ENCODE measurements around the gene DNM1. TPM values are rescaled to one million over a fixed set of nuclear protein-coding genes. Genes with fewer than 3 reads are reported as not detected.

DNM1 gene
- total RNA-seq, 4 donors from 2014 or later = 14.5 to 85.8 (median 54.4) TPM

- Histone ChIP-seq H3K9me3 (no peaks in the 10 kb centered on the region), H3K36me3 (peaks cover 0 to 1% (median 0%) of the 10 kb centered on the region in 3 donors), H3K4me3 (peak overlapping the region in 1 of 4 donors; percentile 81), H3K27me3 (no peaks in the 10 kb centered on the region), H3K27ac (peak overlapping the region in 3 of 4 donors; percentile 83 to 88 (median 83)), H3K4me1 (peaks cover 0 to 16% (median 12%) of the 10 kb centered on the region in 4 donors)
- no peak for DNase-seq
- TF ChIP-seq POLR2A (IDR thresholded peaks at IDR 0.05) = no peak
- TF ChIP-seq, protein P1, sequence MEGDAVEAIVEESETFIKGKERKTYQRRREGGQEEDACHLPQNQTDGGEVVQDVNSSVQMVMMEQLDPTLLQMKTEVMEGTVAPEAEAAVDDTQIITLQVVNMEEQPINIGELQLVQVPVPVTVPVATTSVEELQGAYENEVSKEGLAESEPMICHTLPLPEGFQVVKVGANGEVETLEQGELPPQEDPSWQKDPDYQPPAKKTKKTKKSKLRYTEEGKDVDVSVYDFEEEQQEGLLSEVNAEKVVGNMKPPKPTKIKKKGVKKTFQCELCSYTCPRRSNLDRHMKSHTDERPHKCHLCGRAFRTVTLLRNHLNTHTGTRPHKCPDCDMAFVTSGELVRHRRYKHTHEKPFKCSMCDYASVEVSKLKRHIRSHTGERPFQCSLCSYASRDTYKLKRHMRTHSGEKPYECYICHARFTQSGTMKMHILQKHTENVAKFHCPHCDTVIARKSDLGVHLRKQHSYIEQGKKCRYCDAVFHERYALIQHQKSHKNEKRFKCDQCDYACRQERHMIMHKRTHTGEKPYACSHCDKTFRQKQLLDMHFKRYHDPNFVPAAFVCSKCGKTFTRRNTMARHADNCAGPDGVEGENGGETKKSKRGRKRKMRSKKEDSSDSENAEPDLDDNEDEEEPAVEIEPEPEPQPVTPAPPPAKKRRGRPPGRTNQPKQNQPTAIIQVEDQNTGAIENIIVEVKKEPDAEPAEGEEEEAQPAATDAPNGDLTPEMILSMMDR (IDR thresholded peaks at IDR 0.05) = no peak
These were observed 9.6 kb upstream of the DNM1 start for GRCh38 chr9:128193469-128194096.

DNA sequence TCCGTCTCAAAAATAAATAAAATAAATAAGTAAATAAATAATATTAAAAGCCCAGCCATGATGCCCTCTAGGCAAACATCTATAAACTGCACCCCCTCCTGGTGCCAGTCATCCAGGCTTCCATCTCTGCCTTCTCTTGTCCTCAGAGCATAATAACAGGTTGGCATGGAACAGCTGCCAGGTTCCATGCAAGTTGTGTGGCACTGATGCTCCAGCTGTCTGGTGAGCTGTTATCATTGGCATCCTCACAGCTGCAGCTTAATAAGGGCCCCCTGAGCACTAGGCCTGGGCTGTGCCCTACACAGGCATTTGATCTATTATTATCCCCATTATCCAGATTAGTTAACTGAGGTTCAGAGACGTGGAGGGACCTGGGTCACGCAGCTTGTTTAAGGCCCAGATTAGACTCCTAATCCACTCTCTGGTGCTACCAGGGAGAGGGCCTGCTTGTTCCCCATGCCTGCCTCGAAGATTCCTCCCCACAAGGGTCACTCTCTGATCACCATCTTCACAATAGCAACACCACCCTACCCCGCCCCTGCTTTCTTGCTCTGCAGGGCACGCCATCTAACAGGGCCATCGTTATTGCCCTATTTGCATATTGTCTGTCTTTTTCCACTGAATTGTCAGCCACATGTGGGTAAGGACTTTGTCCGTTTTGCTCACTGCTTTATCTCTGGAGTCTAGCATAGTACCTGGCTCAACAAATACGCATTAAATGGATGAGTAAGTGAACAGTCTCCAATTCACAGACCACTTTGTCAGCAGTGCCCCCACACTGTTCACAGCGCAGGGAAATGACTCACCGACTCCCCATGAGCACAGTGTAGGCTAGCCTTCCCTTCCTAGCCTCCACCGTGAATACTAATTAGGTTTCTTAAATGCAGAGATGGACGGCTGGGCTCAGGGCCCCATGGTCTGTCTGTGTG is 1.5 kb upstream of the DNM1 start:
- H3K27me3 ChIP-seq = no peaks in the 10 kb centered on the region
- DNase-seq = no peak
- H3K9me3 ChIP-seq = no peaks in the 10 kb centered on the region
- H3K4me3 ChIP-seq = no peak overlapping the region
- no peaks in the 10 kb centered on the region for H3K36me3 ChIP-seq
- H3K4me1 ChIP-seq = peaks cover 0 to 17% (median 9%) of the 10 kb centered on the region in 4 donors
- TF ChIP-seq POLR2A (IDR thresholded peaks at IDR 0.05) = no peak
- TF ChIP-seq, protein P1 (IDR thresholded peaks at IDR 0.05) = no peak
- no peak overlapping the region for H3K27ac ChIP-seq

DNA sequence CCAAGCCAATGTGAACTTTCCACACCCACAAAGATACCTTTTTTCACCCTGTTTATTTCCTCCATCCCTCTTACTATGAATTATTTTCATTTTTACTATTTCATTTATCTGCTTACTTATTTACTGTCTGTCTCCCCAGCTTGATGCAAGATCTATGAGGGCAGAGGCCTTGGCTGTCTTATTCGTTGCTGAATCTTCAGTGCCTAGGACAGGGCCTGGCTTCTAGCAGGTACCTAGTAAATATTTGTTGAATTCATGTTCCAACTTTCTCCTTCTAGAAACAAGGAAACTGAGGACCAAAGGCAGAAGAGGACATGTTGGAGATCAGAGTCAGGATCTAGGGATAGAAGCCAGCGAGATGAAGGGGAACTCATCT is 543 bp upstream of the DNM1 start:
- Histone ChIP-seq H3K4me3 (no peak overlapping the region), H3K27ac (peak overlapping the region in 1 of 4 donors; percentile 61)
- TF ChIP-seq POLR2A (IDR thresholded peaks at IDR 0.05) = no peak
- TF ChIP-seq, protein P1 (IDR thresholded peaks at IDR 0.05) = no peak

DNA sequence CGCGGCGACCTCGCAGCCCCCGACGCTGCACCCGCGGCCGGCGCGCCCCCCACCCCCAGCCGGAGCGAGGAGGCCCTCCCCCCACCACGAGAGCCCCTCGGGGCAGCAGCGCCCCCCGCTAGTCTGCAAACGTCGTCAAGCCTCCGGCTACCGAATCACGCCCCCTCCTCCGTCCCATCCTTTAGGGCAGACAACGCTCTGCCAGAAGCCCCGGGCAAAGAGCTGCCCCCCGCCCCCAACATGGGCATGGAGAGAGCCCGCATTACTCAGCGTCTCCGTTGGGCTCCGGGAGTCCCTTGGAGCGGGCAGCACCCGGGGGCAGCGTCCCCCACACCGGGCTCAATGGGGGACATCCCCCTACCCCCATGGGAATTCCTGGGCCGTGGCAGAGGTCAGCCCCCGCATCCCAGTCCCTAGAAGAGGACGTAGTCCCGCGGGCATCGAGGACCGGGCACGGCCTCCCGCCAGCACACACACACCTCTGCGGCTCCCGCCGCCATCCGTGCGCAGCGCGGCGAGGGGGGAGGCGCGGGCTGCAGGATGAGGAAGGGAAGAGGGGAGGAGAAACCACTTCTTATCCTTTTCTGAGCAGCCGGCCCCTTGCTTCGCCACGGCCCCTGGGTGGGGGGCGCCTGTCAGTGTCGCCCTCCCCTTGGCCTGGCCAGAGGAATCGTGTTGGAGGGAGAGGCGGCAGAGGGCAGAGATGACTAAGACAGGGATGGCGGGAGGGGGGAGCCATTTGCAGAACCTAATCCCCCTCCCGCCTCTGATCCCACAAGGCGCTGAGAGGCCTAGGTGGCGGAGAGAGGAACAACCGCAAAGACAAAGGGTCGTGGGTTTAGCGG is 750 bp downstream of the DNM1 start:
- H3K27me3 ChIP-seq = no peaks in the 10 kb centered on the region
- peaks cover 0 to 20% (median 9%) of the 10 kb centered on the region in 4 donors for H3K4me1 ChIP-seq
- H3K9me3 ChIP-seq = no peaks in the 10 kb centered on the region
- no peaks in the 10 kb centered on the region for H3K36me3 ChIP-seq
- TF ChIP-seq, protein P1 (IDR thresholded peaks at IDR 0.05) = no peak
- TF ChIP-seq POLR2A (IDR thresholded peaks at IDR 0.05) = no peak
- DNase-seq = peak in 1 of 3 donors; percentile 62
- peak overlapping the region; percentile 54 to 79 (median 73) for H3K4me3 ChIP-seq
- peak overlapping the region in 2 of 4 donors; percentile 11 to 61 for H3K27ac ChIP-seq

More for the DNA sequence above, 543 bp upstream of the DNM1 start:
- Histone ChIP-seq H3K36me3 (no peaks in the 10 kb centered on the region), H3K9me3 (no peaks in the 10 kb centered on the region), H3K4me1 (peaks cover 0 to 20% (median 9%) of the 10 kb centered on the region in 4 donors), H3K27me3 (no peaks in the 10 kb centered on the region)
- DNase-seq = no peak

GRCh38 chr9:128204858-128205257 is 1.7 kb downstream of the DNM1 start:
- DNase-seq = no peak
- H3K27me3 ChIP-seq = no peaks in the 10 kb centered on the region
- no peaks in the 10 kb centered on the region for H3K9me3 ChIP-seq
- no peaks in the 10 kb centered on the region for H3K36me3 ChIP-seq
- no peak for TF ChIP-seq POLR2A (IDR thresholded peaks at IDR 0.05)
- TF ChIP-seq, protein P1 (IDR thresholded peaks at IDR 0.05) = no peak
- no peak overlapping the region for H3K27ac ChIP-seq
- no peak overlapping the region for H3K4me3 ChIP-seq
- H3K4me1 ChIP-seq = peaks cover 0 to 20% (median 9%) of the 10 kb centered on the region in 4 donors
